Heart right ventricle (tissue), 16 donors: ENCODE data around the gene SERPINA4. TPM values are rescaled to one million over a fixed set of nuclear protein-coding genes. Genes with fewer than 3 reads are reported as not detected.

ENCODE experiments used
- ATAC-seq, 8 donors: fragments of 200-7000 bp; cut with Tn5 transposase; one replicate each; pipeline ENCODE4 v1.9.1; 2020; ENCODE audit warnings: mild to moderate bottlenecking in 8 of 8, moderate library complexity in 8 of 8, moderate number of reproducible peaks in 1 of 8
- DNase-seq, 2 donors: peaks; one replicate each; pipeline ENCODE4 v3.0.0-alpha.2; 2020
- H3K27ac ChIP-seq, 10 donors: fragments of 200-600 bp; sonication (generic) in 2 of 10; one replicate each; pipeline versions ENCODE4 v1.5.0 to v1.8.0; 2020 to 2022; ENCODE audit warnings: mild to moderate bottlenecking in 3 of 10
- H3K27me3 ChIP-seq, 7 donors: fragments of 200-600 bp; one replicate each; pipeline ENCODE4 v1.8.0; 2021 to 2022; ENCODE audit warnings: mild to moderate bottlenecking in 2 of 7
- H3K36me3 ChIP-seq, 9 donors: fragments of 200-600 bp; sonication (generic) in 1 of 9; one replicate each; pipeline versions ENCODE4 v1.5.0 to v1.8.0; 2020 to 2022; ENCODE audit warnings: mild to moderate bottlenecking in 2 of 9
- H3K4me1 ChIP-seq, 9 donors: fragments of 200-600 bp; sonication (generic) in 1 of 9; one replicate each; pipeline versions ENCODE4 v1.5.0 to v1.8.0; 2020 to 2022; ENCODE audit warnings: mild to moderate bottlenecking in 4 of 9
- H3K4me3 ChIP-seq, 10 donors: fragments of 200-600 bp; sonication (generic) in 2 of 10; one replicate each; pipeline versions ENCODE4 v1.5.0 to v1.8.0; 2020 to 2022; ENCODE audit warnings: mild to moderate bottlenecking in 7 of 10, moderate library complexity in 2 of 10
- H3K9me3 ChIP-seq, 11 donors: fragments of 200-600 bp in 10 of 11; sonication (generic) in 2 of 11; one replicate each; pipeline versions ENCODE4 v1.5.0 to v1.8.0; 2013 to 2022; ENCODE audit warnings: mild to moderate bottlenecking in 2 of 11, control low read depth in 1 of 11, moderate library complexity in 1 of 11
- CTCF ChIP-seq, 9 donors: fragments of 200-600 bp; sonication (generic) in 2 of 9; IDR thresholded peaks; one replicate each; pipeline versions ENCODE4 v1.5.0 to v1.8.0; 2021 to 2022; ENCODE audit warnings: antibody characterized with exemption in 9 of 9, mild to moderate bottlenecking in 5 of 9, moderate library complexity in 1 of 9
- WGBS, 2 donors: extraction: QIAGEN DNeasy Blood & Tissue Kit; methylation state at CpG; one replicate each; pipeline ENCODE4 v1.1.7; 2013; ENCODE audit warnings: inconsistent platforms in 1 of 2; 5-methylcytosine and 5-hydroxymethylcytosine counted together
- intact Hi-C, 10 donors: fragments of 100-400 bp; cut with DNase I; formaldehyde crosslinking; loops; one replicate each; pipeline versions ENCODE4 v1.11.1 to v1.14.2; 2022
- polyA plus RNA-seq, 2 donors: library from polyadenylated mRNA; stranded (reverse); fragments of 200-250 nt; gene quantifications; one replicate each; pipeline ENCODE4 v1.2.3, GENCODE V29; 2013
- total RNA-seq, 10 donors: library from RNA; stranded (reverse); fragmentation: NEBNext Ultra II Directional in 3 of 10; extraction: Animal tissue kit (Norgen Biotek cat#: 25700) in 3 of 10; gene quantifications; one replicate each; pipeline versions ENCODE4 v1.2.1 to v1.2.4, GENCODE V29; 2021 to 2023
- donor health status: Arrhythmogenic right ventricular cardiomyopathy.
- donor health status: ischemic (EF 13 %, LVEDD 7.1; RV severe dilation, severe dysfunction).
- donor health status: healthy with polysubstance abuse.
- donor health status: DM: no; HTN: yes; CAD: no.
- donor health status: DM: no; HTN: no; CAD: no.
- donor health status: ischemic (EF 25% LVEDD 6.9; RV normal size, moderate dysfunction).
- donor health status: ischemic (EF 25% LVEDD 5.7; RV mildly dilated, moderate dysfunction).
- donor health status: healthy.
- donor health status: DM: yes; HTN: yes; CAD: no.
- donor health status: Ischemic cardiomyopathy.
- donor health status: ischemic (EF 35%, LVEDD 5.7; RV mildly dilated, moderate dysfunction).
- donor health status: nonischemic (EF 11% LVEDD 7.7; RV severe dilation, severe dysfunction).
- donor health status: DM: yes; HTN: yes; CAD: no.
- donor health status: PGD.
- donor health status: ischemic (EF 29% LVEDD 5.4; RV normal size, mild dysfunction).
- donor health status: nonischemic (EF 23%, LVEDD 6.1; RV moderate dilation, normal function).

SERPINA4 gene
- total and polyA plus RNA-seq, 12 donors: not detected

- Histone ChIP-seq H3K27me3 (peaks cover 0 to 12% (median 0%) of the 10 kb centered on the region in 7 donors), H3K36me3 (no peaks in the 10 kb centered on the region), H3K4me3 (no peak overlapping the region), H3K9me3 (peaks cover 0 to 22% (median 4%) of the 10 kb centered on the region in 11 donors), H3K4me1 (no peaks in the 10 kb centered on the region), H3K27ac (no peak overlapping the region)
- 81 to 82% methylated on average over 2 of the region's 2 CpGs for WGBS, 2 donors
- intact Hi-C loops: no loop called here
- TF ChIP-seq CTCF (IDR thresholded peaks at IDR 0.05): no peak
- DNase-seq (no peak), ATAC-seq (no peak)
Observed at GRCh38 chr14:94558842-94559241, 2.4 kb upstream of the SERPINA4 start.

GRCh38 chr14:94559638-94560290, 1.5 kb upstream of the SERPINA4 start:
- intact Hi-C loops: no loop called here
- WGBS, 2 donors: 78 to 80% methylated on average over 9 of the region's 9 CpGs

GRCh38 chr14:94560291-94560665, 964 bp upstream of the SERPINA4 start:
- DNase-seq: no peak

More at GRCh38 chr14:94559638-94560290, 1.5 kb upstream of the SERPINA4 start:
- Histone ChIP-seq H3K27ac (no peak overlapping the region), H3K9me3 (peaks cover 0 to 13% (median 0%) of the 10 kb centered on the region in 11 donors), H3K36me3 (no peaks in the 10 kb centered on the region), H3K4me1 (no peaks in the 10 kb centered on the region), H3K27me3 (peaks cover 0 to 12% (median 0%) of the 10 kb centered on the region in 7 donors), H3K4me3 (no peak overlapping the region)
- ATAC-seq: peak in 4 of 8 donors; percentile 30 to 89 (median 66)
- DNase-seq: no peak
- TF ChIP-seq CTCF (IDR thresholded peaks at IDR 0.05): no peak

GRCh38 chr14:94561656-94562010, 391 bp downstream of the SERPINA4 start:
- Histone ChIP-seq H3K27me3 (peaks cover 0 to 12% (median 0%) of the 10 kb centered on the region in 7 donors), H3K36me3 (no peaks in the 10 kb centered on the region), H3K4me1 (no peaks in the 10 kb centered on the region), H3K4me3 (no peak overlapping the region), H3K27ac (no peak overlapping the region), H3K9me3 (peaks cover 0 to 8% (median 0%) of the 10 kb centered on the region in 11 donors)
- no peak for TF ChIP-seq CTCF (IDR thresholded peaks at IDR 0.05)
- no peak for ATAC-seq
- intact Hi-C loops: no loop called here
- WGBS, 2 donors: 84 to 87% methylated on average over 7 of the region's 7 CpGs
- DNase-seq: no peak

More at GRCh38 chr14:94560291-94560665, 964 bp upstream of the SERPINA4 start:
- TF ChIP-seq CTCF (IDR thresholded peaks at IDR 0.05): no peak
- Histone ChIP-seq H3K27me3 (peaks cover 0 to 12% (median 0%) of the 10 kb centered on the region in 7 donors), H3K4me1 (no peaks in the 10 kb centered on the region), H3K4me3 (no peak overlapping the region), H3K36me3 (no peaks in the 10 kb centered on the region), H3K9me3 (peaks cover 0 to 8% (median 0%) of the 10 kb centered on the region in 11 donors), H3K27ac (no peak overlapping the region)
- intact Hi-C loops: no loop called here
- no peak for ATAC-seq
- 61 to 71% methylated on average over 3 of the region's 3 CpGs for WGBS, 2 donors
